HG02885 (cell line): ENCODE measurements around the gene FLT1.

Experiments used
- ATAC-seq: cut with Tn5 transposase; IDR thresholded peaks from one replicate; pipeline ENCODE4 v1.9.1; 2021; ENCODE audit warnings: mild to moderate bottlenecking; ENCODE audit not compliant: unreplicated experiment, poor library complexity

The FLT1 gene

DNA sequence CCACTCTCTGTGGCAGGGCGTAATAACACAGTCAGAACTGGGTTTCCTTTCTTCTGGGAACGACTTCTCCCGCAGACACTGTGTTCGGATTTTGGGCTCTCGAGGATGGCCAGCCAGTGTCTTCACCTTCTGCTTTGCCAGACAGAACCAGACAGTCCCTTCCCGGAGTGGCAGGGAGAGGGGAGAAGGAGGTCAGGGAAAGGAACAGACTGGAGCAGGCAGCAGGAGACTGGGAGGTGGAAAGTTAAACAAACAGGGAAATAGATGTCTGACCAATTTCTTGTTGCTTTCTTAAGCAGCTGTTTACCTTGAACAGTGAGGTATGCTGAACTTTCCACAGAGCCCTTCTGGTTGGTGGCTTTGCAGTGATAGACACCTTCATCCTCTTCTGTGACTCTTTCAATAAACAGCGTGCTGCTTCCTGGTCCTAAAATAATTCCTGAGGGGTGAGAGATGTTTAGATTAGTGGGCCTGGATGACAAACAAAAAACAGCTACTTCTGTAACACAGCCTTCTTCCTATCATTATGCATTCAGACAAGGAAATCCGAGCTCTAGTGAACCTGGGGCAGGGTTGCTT, 137.6 kb downstream of the FLT1 start:
- no peak for ATAC-seq

DNA sequence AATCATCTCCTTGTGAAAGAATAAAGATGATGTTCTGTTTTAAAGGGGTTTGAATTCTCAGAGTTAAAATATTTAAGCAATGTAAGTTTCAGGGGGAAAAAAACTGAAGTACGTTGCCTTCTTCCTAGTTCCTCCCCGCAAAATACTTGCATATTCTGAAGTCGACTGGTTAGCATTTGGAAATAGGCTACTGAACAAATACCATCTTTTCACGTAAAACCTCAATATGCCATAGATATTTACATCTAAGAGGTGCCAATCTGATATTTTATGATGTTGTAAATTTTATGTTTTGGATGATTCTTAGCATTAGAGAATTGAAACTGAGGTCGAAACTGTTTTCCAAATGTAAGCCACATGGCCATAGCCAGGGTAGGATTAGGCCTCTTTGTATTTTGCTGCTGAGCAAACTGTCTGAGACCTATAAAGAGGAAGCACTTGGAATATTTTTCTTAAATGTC, 138.3 kb downstream of the FLT1 start:
- no peak for ATAC-seq

DNA sequence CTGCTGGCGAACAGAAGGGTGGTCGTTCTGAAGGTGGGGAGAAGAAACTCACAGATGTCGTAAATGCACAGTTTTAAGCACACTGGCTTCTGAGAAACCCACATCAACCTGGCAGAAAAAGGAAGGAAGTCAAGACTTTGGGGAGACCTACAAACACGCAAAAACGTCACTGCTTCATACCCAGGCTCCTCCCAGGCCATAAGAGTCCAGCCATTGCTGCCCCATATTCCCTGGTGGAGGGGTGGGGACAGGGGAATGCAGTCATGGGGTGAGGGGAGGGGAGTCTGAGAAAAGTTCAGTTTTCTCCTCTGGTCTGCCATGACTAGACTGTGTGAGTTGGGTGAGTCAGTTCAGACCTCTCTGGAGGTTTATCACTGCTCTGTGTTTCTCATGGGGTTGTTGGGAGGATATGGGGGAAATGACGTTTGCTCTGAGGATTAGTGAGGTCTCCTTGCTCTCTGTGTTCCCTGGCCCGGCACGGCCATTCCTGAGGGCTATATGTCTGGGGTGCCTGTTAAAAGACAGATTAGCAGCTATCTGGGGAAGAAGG, 139.0 kb downstream of the FLT1 start:
- no peak for ATAC-seq

DNA sequence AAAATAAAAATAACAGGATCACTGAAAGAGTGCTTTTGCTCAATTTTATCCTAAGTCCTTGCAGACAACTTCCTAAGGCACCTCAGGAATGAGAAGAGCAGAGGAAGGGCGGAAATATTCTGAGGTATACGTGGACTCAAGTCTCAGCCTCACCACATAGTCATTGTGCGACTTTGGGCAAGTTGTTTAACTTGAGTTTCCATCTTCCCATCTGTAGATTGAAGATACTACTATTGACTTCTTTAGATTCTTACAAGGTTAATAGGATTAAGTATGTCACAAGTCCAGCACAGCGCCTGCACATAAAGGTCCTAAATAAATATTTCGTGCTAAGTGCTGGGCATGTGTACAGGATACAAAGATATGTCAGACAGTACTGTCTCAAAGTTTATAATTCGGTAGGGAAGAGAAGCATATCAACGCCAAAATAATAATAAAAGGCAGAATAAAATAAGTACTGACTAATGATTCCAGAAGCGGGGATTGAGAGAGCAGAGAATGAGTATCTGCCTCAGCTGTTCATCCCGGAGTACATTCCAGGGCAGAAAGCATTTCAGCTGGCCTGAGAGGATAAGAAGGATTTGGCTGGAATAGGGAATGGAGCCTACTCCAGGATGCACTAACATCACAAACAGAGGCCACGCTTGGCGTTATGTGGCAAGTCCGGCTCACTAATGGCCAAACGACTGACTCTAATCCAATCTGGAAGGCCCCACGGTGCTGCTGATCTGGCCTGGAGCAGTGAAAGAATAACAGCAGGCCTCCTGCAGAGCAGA, 139.7 kb downstream of the FLT1 start:
- ATAC-seq, result no peak

DNA sequence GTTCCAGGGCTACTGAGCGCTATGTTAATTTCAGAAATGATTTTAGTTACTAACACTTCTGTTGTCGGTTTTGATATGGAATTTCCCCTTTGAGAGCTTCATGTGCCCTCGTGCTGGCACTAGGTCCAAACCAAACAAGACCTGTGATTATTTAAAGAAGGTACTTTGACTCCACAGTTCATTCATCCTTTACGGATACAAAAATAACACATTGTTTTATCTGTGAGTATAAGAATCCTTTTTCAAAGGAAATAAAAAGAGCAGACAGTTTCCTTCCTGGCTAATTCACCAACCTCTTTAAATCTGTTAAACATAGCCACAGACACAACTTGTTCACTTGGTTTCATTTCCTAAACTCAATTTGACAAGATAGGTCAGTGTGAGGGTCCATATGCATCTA, 141.2 kb downstream of the FLT1 start:
- no peak for ATAC-seq

DNA sequence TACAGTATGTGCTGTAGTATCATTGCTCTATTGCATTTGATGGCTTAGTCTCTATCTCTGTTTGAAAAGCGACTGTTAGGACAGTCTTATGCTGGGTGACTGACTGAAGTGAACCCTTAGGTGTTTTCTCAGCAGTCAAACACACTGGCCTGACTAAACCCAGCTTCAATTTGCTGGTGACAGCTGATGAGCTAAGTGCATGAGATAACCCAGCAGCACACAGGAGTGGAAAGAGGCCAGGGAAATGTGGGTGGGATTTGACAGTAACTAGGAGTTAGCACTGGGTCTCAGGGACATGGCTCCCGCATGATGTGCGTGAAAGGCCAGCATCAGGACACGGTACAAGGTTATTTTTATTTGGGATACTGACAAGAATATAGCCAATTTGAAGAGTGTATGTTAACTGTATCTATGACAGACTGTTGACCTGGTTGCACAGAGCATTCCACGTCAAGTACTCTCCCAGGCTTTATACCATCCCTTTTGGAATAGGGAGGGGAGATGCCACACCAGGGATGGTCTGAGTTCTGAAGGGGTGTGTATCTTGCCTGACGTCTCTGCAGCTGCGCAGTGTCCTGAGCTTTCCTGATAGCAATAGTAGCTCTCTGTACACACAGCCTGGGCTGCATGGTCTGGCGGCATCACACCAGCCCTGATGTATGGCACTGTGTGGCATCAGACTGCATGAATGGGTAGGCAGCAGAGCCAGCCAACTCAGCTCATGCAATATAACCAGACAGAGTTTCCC, 144.8 kb downstream of the FLT1 start:
- no peak for ATAC-seq

DNA sequence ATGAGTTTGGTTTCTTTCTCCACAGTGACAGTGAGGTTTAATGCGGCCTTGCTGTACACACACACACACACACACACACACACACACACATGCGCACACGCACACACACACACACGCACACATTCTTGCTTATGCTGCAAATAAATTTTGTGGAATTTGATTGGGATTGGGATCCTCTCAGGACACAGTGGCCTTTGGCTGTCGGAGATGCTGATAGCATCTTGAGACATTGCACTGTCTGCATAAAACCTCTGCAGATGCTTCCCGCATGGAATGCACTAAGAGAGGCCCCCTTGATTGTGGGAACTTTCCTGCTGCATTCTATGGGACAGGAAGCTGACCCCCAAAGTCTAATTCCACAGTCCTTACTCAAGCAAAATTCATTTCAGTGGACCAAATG, 145.6 kb downstream of the FLT1 start:
- ATAC-seq, result no peak

DNA sequence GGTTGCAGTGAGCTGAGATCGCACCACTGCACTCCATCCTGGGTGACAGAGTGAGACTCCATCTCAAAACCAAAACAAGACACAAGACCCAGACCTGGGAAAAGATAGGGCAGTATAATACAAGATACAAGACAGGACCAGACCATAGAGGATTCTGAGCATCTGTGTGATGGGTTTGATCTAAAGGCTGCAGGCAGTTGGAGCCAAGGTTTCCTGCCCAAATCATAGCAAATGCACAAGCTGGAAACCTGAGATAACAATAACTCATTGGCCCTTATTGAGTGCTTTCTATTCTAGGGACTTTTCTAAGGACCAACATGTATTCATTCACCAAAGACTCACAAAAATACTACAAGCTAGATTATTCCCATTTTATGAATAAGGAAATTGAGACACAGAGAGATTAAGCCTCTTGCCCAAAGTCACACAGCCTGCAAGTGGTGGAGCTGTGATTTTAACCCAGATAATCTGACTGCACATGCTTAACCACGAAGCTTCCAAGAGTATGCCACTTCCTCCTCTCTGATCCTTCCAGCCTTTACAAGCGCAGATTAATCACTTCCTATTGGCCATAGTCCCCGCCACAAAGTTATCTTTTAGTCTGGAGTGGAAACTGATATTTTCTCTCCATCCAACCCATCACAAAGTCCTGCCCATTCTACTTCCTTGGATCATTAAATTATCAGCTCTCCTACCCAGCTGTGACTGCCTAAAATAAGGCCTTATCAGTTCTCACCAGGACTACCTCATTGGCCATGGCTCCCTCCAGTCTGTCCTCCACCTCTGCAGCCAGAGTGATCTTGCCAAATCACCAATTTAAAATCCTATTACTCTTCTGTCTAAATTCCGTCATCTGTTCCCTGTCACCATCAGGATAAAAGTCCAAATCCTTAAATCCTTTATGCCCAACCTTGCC, 147.2 kb downstream of the FLT1 start:
- no peak for ATAC-seq

DNA sequence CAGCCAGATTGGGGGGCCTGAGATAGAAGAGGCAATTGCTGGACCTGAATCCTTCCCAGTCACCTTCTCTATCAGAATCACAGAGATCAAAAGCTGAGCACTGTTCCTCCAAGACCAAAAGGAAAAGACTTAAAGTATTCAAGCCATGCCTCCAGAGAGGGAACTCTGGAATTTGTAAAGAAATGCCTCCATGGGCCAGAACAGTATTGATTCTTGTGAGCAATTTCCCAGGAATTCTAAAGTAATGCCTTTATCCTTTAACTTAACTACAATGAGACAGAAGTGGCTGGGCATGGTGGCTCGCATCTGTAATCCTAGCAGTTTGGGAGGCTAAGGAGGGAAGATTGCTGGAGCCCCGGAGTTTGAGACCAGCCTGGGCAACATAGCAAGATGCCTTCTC, 148.8 kb downstream of the FLT1 start:
- ATAC-seq, result no peak

DNA sequence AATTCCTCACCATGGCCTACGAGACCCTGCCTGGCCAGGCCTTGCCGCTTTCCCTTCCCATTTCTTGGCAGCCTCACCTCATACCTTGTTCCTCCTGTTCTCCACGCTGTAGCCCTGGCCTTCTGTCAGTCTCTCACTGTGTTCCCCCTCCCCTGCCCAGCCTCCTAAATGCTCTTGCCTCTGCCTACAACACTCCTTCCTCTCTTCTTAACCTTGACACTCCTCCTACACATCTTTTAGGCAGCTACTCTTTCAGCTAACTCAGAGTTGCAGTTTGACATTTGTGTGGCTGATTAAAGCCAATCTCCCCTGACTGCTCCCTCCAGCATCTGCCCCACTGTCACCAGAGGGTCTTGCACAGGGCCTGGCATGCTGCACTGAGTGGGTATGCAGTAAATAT, 150.8 kb downstream of the FLT1 start:
- no peak for ATAC-seq

DNA sequence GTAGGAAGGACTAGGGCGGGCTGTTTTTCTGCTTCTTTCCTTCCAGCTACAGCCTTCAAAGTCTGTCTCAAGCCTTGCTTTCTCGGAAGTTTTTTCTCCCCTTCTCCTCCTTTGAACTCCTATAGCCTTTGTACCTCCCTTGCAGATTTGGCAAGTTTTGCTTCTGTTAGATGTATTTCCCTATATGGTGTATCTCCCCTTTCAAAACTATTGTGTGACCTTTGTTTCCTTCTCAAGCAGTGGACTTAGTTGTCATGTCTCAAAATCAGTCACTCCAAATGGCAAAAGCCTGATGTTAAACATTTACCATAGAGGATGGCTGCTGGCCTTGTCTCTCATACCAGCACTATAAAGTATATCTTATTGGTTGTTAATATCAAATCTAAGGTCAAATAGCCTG, 152.7 kb downstream of the FLT1 start:
- no peak for ATAC-seq

DNA sequence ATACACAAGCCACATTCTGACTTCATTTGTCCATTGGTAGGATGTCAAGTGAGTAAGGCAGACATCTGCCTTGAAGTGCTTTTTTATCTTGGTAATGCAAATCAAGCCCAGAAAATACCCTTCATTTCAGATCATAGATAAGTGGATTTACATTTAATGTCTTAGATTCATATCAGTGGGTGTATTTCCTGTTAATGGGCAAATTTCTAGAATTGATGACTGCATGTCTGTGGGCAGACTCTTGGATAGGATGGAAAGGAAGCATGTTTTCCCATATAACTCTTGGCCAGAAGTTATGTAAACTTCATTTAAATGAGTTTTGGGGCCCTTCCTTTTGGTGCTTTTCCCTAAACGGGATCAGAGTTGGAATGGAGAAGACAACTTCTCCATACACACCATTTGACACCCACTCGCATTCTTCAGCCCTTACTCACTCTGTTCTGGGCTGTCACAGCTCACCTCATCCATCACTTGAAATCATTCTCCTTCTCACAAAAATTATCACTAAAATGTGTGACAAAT, 154.6 kb downstream of the FLT1 start:
- ATAC-seq, result no peak

DNA sequence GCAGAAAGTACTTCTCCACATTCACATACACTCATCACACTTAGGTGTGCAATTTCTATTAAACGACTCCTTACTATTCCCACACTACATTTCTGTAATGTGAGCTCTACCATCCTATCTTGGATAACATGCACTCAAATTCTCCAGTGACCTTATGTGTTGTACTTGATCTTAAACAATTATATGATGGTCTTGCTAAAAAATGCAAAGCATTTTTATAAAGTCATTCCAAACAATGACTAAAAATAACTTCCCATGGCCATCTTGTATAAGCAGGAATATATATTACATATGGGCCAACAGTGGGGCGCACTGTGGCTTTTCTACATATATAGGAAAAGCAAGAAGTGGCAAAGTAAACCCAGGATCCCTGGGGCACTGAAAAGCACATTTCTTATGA, 155.5 kb downstream of the FLT1 start:
- no peak for ATAC-seq

DNA sequence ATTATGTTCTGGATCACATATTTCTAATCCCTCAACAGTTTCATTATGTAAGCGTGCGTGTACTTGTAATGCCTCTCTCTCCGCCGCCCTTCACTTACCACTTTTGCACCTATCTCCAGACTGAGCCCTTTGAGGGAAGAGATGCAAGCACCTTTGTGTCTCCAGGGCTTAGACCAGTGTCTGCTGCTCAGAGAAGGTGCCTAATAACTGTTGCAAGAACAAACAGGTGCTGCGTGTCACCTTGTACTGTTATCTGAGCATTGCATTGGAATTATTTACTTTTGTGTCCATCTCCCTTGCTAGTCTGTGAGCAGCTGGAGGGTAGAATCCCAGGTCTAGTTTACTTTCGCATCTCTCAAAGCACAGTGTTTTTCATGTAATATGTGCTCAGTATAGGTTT, 156.2 kb downstream of the FLT1 start:
- ATAC-seq, result no peak

DNA sequence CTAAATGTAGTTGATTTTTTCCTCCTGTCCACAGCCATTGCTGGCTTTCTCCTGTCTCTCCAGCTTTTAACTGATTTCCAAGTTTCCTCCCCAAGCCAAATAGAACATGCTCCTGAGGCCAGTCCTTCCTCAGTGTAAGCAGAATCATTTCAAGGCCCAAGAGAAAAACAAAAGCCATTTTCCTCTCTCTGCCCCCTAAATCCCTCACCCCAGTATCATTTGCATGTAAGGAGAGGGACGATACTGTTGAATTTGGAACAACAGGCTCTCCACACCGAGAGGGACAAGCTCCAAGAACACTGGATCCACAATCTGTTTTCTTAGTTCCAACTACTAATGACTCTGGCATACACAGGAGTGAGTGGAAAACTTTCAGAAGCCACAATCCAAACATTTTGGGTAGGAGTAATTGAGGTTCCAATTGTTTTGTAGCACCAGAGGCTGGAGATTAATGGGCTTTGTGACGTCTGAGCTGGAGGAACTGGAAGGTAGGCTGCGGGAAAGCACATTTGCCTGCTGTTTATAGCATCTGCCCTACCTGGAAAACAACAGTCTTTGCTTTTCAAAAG, 156.8 kb downstream of the FLT1 start:
- ATAC-seq, result no peak

DNA sequence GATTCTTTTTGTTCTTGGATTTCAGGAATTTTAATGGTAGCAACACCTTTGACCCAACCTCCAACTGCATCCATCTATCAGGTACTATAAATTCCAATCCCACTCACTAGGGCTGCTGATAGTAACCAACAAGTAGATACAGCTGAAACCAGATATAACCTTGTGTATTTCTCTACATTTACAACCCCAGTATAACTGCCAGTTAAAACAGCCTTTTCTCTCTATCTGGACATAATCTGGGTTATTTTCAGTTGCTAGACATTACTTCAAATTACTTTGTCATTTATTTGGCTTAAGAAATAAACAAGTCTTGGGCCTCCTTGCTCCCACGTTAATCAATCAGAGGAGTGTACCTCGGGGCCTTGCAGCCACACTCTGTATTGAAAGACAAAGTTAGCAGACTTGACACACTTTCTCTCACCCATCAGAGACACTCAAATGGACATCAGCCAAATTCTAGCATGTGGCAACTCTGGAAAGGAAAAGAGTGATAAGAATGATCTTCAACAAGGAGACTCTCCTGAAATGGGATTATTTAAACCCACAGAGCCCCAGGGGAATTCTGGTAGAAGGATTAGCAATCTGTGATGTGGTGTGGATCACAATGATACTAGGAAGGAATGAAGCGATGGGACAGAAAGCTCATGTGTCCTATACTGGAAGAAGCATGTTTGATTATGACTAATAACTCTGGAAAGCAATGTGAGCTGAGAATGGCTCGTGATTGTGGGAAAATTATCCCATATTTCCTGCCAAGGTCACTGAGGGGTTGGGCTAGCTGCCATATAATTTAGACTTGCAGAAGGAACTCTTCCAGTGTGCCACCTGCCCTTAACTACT, 157.5 kb downstream of the FLT1 start:
- ATAC-seq, result no peak

DNA sequence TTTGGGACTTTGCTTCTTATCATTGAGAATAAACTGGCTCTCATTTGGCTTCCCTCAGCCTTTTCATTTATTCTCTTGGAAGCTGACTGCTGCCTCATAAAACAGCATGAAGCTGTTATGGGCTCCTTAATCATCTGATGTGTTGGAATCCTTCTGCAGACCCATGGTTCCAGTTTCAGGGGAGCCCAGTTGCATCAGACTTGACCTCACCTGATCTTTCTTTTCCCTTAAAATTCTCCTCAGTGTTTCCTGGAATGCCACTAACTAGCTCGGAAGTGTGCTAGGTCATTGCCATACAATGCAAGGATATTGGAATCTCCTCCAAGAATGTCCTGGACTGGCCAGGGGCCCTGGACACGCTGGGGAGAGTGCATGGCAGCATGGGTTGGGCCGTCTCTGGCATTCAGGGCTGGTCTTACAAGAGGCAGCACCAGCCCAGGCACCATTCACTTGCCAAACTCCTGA, 158.7 kb downstream of the FLT1 start:
- no peak for ATAC-seq

DNA sequence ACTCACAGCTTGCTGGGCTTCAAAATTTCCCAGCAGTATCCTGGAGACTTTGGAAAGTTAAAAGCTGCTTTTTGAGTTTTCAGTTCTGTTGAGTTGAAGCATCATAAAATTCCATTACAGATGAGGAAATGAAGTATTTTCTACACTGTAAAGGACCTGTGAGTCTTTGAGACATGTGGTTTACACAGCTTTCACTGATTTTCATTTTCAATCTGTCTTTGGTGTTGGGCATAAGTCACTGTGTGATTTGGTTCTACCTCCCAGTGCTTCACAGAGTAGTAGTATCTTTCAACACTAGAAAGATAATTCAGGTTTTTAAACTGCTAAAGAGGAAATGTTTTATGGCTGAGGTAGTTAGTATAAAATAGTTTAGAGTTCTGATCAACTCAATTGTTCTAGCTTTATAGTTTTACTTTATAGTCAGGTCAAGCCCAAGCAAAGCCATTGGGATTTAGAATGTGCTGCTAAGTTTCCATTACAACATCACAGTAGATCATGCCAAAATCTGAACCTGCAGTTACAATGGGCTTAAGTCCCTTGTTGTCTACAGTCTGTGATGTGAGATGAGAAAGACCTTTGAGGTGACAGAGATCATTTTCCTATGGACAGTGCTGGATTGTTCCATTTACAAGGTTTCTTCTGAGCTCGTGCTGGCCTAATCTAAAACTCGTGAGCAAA, 161.6 kb downstream of the FLT1 start:
- ATAC-seq, result peak; percentile 48
